ENCODE data around the gene CMKLR1.

GRCh38 chr12:108373111-108373510 is 34.0 kb upstream of the CMKLR1 start:
- peak; percentile 53 for TF ChIP-seq CTCF (IDR thresholded peaks at IDR 0.05; ENCODE audit: borderline replicate concordance, extremely low read depth, low read length, poor library complexity, severe bottlenecking)
- TF ChIP-seq EZH2 (IDR thresholded peaks at IDR 0.05; ENCODE audit: borderline replicate concordance, low read depth, low read length, severe bottlenecking) = no peak

All from DND-41 (cell line).